ENCODE data around the gene RREB1.

RREB1 gene

GRCh38 chr6:7216941-7217621, 109.3 kb downstream of the RREB1 start:
- no peak overlapping the region for H3K4me2 ChIP-seq (ENCODE audit: low read length)
- H3F3A ChIP-seq (ENCODE audit: control insufficient read depth, insufficient read depth), result no peaks in the 10 kb centered on the region
- TF ChIP-seq CTCF (IDR thresholded peaks at IDR 0.05; ENCODE audit: low read depth, low read length, poor library complexity, severe bottlenecking) (no peak), EZH2phosphoT487 (IDR thresholded peaks at IDR 0.05; ENCODE audit: borderline replicate concordance, low read length) (no peak)
- H3K79me2 ChIP-seq (ENCODE audit: control insufficient read depth, low read length), result no peaks in the 10 kb centered on the region
- H3K9me3 ChIP-seq (ENCODE audit: control insufficient read depth, insufficient read depth, low read length), result no peaks in the 10 kb centered on the region
- no peaks in the 10 kb centered on the region for H3K4me1 ChIP-seq (ENCODE audit: control insufficient read depth, low read length)
- H3K36me3 ChIP-seq (ENCODE audit: control insufficient read depth, low read length), result peaks cover 22% of the 10 kb centered on the region
- H3K27ac ChIP-seq (ENCODE audit: low read depth, low read length), result no peak overlapping the region
- H3K27me3 ChIP-seq (ENCODE audit: control insufficient read depth, low read length), result no peaks in the 10 kb centered on the region
- H3K4me3 ChIP-seq (ENCODE audit: low read length), result no peak overlapping the region
- H4K20me1 ChIP-seq (ENCODE audit: control insufficient read depth, insufficient read depth, low read depth, low read length), result no peaks in the 10 kb centered on the region
- H3K9me2 ChIP-seq (replicated peaks; ENCODE audit: control insufficient read depth, low read length), result no peaks in the 10 kb centered on the region

DNA sequence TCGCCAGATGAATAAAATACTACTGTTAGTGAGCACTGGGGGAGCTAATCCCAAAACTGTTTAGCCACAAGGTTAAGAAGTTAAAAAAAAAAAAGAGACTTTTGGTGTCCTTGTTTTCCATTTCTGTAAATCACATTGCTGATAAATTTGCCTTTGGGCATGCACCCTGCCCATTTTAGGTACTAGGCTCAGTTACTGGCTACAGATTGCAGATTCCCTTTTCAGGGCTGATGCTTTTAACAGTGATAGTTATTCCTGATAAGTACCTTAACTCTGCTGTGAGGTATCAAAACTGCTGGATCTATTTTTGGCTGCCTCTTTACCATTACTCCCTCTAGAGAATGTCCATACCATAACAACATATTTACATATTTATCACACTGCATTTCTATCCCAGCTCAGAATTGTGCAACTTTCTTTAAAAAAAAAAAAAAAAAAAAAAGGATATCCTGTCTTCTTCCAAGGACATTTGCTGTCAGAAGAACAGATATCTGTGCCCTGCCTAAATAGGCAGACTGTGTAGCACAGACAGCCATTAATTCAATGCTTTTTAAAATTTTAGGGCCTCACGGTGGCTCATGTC, 110.7 kb downstream of the RREB1 start:
- no peaks in the 10 kb centered on the region for H3K9me3 ChIP-seq (ENCODE audit: control insufficient read depth, insufficient read depth, low read length)
- peaks cover 12% of the 10 kb centered on the region for H3K36me3 ChIP-seq (ENCODE audit: control insufficient read depth, low read length)
- H3F3A ChIP-seq (ENCODE audit: control insufficient read depth, insufficient read depth), result no peaks in the 10 kb centered on the region
- TF ChIP-seq CTCF (IDR thresholded peaks at IDR 0.05; ENCODE audit: low read depth, low read length, poor library complexity, severe bottlenecking) (no peak), EZH2phosphoT487 (IDR thresholded peaks at IDR 0.05; ENCODE audit: borderline replicate concordance, low read length) (no peak)
- no peak overlapping the region for H3K4me2 ChIP-seq (ENCODE audit: low read length)
- no peaks in the 10 kb centered on the region for H3K9me2 ChIP-seq (replicated peaks; ENCODE audit: control insufficient read depth, low read length)
- H3K4me1 ChIP-seq (ENCODE audit: control insufficient read depth, low read length), result no peaks in the 10 kb centered on the region
- no peaks in the 10 kb centered on the region for H3K27me3 ChIP-seq (ENCODE audit: control insufficient read depth, low read length)
- no peak overlapping the region for H3K4me3 ChIP-seq (ENCODE audit: low read length)
- no peaks in the 10 kb centered on the region for H4K20me1 ChIP-seq (ENCODE audit: control insufficient read depth, insufficient read depth, low read depth, low read length)
- no peaks in the 10 kb centered on the region for H3K79me2 ChIP-seq (ENCODE audit: control insufficient read depth, low read length)
- H3K27ac ChIP-seq (ENCODE audit: low read depth, low read length), result no peak overlapping the region

DNA sequence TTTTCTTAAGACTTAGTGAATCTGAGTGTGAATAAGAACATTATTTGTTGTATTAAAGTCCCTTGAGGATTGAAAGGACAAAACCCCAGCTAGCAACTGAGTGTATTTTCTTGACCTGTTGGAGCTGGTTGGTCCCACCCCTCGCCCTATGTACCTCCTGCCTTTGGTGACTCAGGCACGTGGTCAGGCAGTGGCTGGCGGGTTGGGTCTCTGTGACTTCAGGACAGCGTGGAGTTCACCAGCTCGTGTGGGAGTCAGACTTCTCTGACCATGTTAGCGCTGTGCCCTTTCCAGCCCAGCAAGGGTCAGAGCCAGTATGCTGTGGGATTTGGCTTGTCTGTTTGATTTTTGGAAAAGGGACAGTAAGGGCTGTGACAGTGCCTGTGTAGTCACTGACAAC, 111.5 kb downstream of the RREB1 start:
- Histone ChIP-seq H3K4me1 (ENCODE audit: control insufficient read depth, low read length) (no peaks in the 10 kb centered on the region), H3K4me3 (ENCODE audit: low read length) (no peak overlapping the region), H3K79me2 (ENCODE audit: control insufficient read depth, low read length) (no peaks in the 10 kb centered on the region), H3K9me2 (replicated peaks; ENCODE audit: control insufficient read depth, low read length) (no peaks in the 10 kb centered on the region), H3K36me3 (ENCODE audit: control insufficient read depth, low read length) (peaks cover 12% of the 10 kb centered on the region), H3K4me2 (ENCODE audit: low read length) (no peak overlapping the region), H3K27me3 (ENCODE audit: control insufficient read depth, low read length) (no peaks in the 10 kb centered on the region), H3K27ac (ENCODE audit: low read depth, low read length) (no peak overlapping the region), H3F3A (ENCODE audit: control insufficient read depth, insufficient read depth) (no peaks in the 10 kb centered on the region), H4K20me1 (ENCODE audit: control insufficient read depth, insufficient read depth, low read depth, low read length) (no peaks in the 10 kb centered on the region), H3K9me3 (ENCODE audit: control insufficient read depth, insufficient read depth, low read length) (no peaks in the 10 kb centered on the region)
- TF ChIP-seq CTCF (IDR thresholded peaks at IDR 0.05; ENCODE audit: low read depth, low read length, poor library complexity, severe bottlenecking), result no peak
- no peak for TF ChIP-seq EZH2phosphoT487 (IDR thresholded peaks at IDR 0.05; ENCODE audit: borderline replicate concordance, low read length)
